Hepatocyte (in vitro differentiated cells): ENCODE measurements around the gene HCK.

Experiments used
- CTCF ChIP-seq: fragments of 200-600 bp; sonication (generic); IDR thresholded peaks from 2 replicates; pipeline ENCODE4 v1.5.1; 2016; ENCODE audit warnings: antibody characterized with exemption, mild to moderate bottlenecking; ENCODE audit not compliant: poor library complexity
- EZH2 ChIP-seq: fragments of 200-600 bp; sonication (generic); IDR thresholded peaks from 2 replicates; pipeline ENCODE4 v1.6.1; 2016; ENCODE audit warnings: antibody characterized with exemption, mild to moderate bottlenecking, borderline replicate concordance
- EZH2phosphoT487 ChIP-seq: fragments of 200-600 bp; sonication (generic); IDR thresholded peaks from one replicate; pipeline ENCODE4 v1.6.1; 2018; ENCODE audit warnings: antibody characterized with exemption, mild to moderate bottlenecking, low read depth, moderate library complexity; ENCODE audit not compliant: unreplicated experiment, severe bottlenecking

GRCh38 chr20:32029561-32029960 lies 22.5 kb upstream of the HCK start:
- no peak for TF ChIP-seq CTCF
- no peak for TF ChIP-seq EZH2
- TF ChIP-seq EZH2phosphoT487: no peak
